GM12874 (cell line): ENCODE measurements around the gene OLA1.

Experiments
- TF ChIP-seq, protein P1 (sequence below): IDR thresholded peaks from 2 replicates; pipeline ENCODE4 v1.5.1; 2011; ENCODE audit warnings: low read depth, mild to moderate bottlenecking, control low read depth, low read length, moderate library complexity; ENCODE audit not compliant: insufficient read depth

The OLA1 gene

GRCh38 chr2:174248187-174248997 lies at the start of gene OLA1:
Gene OLA1, minus strand, starts transcription at chr2:174248532. Its CDS starts 1,717 bp downstream, at chr2:174246815.
- TF ChIP-seq, protein P1, sequence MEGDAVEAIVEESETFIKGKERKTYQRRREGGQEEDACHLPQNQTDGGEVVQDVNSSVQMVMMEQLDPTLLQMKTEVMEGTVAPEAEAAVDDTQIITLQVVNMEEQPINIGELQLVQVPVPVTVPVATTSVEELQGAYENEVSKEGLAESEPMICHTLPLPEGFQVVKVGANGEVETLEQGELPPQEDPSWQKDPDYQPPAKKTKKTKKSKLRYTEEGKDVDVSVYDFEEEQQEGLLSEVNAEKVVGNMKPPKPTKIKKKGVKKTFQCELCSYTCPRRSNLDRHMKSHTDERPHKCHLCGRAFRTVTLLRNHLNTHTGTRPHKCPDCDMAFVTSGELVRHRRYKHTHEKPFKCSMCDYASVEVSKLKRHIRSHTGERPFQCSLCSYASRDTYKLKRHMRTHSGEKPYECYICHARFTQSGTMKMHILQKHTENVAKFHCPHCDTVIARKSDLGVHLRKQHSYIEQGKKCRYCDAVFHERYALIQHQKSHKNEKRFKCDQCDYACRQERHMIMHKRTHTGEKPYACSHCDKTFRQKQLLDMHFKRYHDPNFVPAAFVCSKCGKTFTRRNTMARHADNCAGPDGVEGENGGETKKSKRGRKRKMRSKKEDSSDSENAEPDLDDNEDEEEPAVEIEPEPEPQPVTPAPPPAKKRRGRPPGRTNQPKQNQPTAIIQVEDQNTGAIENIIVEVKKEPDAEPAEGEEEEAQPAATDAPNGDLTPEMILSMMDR = no peak

DNA sequence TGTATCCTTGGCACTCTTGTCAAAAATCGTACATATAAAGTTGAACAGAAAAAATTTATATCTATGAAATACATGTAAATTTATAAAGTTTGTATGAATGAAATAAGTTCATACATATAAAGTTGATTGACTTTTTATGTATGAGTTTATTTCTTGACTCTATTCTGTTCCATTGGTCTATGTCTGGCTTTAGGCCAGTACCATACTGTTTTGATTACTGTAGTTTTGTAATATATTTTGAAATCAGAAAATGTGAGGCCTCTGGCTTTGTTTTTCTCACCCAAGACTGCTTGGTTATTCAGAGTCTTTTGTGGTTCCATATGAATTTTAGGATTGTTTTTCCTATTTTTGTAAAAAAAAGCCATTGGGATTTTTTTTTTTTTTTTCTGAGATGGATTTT lies 44.6 kb upstream of the OLA1 start:
- TF ChIP-seq, protein P1 = no peak

DNA sequence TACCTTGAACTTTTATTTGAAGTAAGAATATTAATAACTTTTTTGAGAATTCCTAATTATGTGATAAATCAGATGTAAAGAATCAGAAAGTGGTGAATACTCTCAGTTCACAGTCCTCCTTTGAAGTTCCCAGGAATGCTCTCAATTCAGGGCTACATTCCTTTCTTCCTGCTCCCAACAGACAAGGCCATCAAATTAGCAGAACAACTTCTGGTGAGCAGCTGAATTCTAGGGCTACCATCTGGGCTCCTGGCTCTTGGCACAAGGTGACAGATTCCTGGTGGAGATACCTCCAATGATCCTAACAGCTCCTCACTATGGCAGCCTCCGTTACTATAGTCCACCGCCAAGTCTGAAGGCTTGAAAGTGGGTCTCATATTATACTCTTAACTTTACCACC lies 37.8 kb upstream of the OLA1 start:
- TF ChIP-seq, protein P1 = no peak

DNA sequence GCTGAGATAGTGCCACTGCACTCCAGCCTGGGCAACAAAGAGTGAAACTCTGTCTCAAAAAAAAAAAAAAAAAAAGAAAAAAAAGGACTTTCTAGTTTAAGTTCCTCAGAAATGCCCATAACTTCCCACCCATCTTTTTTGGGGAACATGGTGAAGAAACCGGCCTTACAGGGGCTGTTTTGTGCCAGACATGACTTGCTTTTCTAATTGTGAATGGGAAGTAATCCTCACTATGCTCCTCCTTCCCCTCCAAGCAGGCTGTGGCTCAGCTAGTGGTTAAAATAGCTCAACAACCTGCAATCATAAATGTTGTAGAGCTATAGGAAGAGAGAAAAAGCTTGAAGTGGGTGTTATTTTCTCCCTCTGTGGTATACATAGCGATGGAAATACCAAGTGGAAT lies 34.1 kb upstream of the OLA1 start:
- TF ChIP-seq, protein P1 = no peak

GRCh38 chr2:174281736-174282135 lies 33.4 kb upstream of the OLA1 start:
- TF ChIP-seq, protein P1 = no peak

GRCh38 chr2:174280596-174280995 lies 32.3 kb upstream of the OLA1 start:
- TF ChIP-seq, protein P1 = no peak

DNA sequence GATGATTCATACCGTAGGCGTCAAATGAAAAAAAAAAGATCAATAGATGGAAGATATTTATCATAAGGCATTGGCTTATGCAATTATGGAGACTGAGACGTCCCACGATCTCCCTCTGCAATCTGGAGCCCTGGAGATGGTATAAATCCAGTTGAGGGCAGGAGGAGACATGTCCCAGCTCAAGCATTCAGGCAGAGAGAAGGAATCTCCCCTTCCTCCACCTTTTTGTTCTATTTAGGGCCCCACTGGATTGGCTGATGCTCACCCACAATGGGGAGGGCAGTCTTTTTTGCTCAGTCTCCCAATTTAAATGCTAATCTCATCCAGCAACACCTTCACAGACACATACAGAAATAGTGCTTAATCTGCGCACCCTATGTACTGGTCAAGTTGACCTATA lies 18.0 kb upstream of the OLA1 start:
- TF ChIP-seq, protein P1 = no peak
